SU-DHL-6 (cell line): ENCODE measurements around the gene FAM20C.

Experiments
- CTCF ChIP-seq: fragments of 200-600 bp; sonication (generic); IDR thresholded peaks from one replicate; pipeline ENCODE4 v1.5.1; 2017; ENCODE audit warnings: antibody characterized with exemption, mild to moderate bottlenecking, low read length, moderate library complexity; ENCODE audit not compliant: insufficient read depth, poor library complexity, severe bottlenecking
- EZH2phosphoT487 ChIP-seq: fragments of 200-600 bp; sonication (generic), shearing (Covaris generic); conservative IDR thresholded peaks from 2 replicates; pipeline ENCODE4 v1.6.1; 2018; ENCODE audit warnings: mild to moderate bottlenecking, antibody characterized with exemption, low read length, moderate library complexity, mixed read lengths

DNA sequence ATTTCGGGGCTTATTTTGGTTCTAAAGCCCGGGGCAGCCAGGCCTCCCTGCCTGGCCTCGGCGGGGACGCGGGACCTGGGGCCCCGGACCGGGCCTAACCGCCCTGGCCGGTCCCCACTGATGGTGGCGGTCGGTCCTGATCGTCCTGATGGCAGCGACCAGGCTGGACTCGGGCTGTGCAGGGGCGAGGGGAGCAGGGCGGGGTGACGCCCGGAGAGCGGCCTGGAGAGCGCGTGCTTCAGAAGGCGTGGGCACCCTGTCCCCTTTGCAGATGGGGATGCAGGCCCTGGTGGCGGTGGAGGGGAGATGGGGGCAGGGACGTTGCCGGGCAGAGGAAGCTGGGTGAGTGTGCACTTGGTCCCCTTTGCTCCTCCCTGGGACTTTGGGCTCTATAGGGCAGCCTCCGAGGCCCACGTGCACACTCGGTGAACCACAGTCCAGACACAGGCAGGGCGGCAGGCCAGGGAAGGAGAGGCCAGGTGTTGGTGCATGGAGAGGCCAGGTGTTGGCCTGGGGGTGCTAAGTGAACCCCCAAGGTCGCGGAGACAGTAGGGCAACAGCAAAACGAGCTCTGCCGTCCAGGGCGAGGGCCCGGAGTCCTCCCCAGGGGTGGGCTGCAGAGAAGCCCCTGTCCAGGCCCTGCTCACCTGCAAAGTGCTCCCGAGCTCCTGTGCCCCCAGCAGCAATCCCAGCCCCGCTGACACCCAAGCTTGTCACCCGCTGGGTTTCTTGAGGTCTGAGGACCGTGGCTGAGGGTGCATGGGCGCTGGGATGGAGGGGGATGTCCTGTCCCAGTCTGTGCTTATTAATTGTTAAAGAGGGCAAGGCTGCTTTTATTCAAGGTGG lies 42.4 kb upstream of the FAM20C start:
- TF ChIP-seq CTCF (no peak), EZH2phosphoT487 (no peak)
